ENCODE results near the gene UGT2B17.

DNA sequence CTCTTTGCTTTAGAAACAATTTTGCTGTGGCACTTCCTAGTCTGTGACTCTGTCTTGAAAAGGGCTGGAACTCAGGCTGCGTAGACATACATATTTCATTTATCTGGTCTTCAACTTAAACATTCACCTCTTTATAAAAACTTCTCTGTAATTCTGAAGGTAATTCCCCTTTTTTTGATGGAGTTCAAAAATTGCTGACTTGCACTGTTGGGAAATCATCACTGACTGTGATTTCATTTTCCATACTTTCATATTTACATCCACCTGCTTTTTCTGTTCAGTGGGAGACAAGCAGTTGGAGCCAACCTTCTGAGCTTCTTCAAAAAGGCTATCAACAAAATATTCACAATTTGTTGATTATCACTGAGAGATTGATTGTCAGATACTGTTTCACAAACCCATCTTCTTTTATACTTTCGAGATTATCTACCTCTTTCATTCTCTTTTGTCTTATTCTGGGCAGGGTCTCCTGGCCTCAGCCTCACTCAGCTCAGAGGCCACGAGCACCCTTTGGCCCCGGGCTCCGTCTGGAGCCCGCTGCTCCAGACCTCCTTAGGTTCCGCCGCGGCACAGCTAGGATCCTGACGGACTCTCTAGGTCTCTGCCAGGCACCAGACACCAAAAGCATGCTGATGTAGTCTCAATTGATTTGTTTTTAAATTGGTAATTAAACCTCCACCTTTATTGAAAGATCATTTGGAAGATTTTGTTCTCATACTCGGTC lies 39.7 kb upstream of the UGT2B17 start:
- TF ChIP-seq, protein P1, sequence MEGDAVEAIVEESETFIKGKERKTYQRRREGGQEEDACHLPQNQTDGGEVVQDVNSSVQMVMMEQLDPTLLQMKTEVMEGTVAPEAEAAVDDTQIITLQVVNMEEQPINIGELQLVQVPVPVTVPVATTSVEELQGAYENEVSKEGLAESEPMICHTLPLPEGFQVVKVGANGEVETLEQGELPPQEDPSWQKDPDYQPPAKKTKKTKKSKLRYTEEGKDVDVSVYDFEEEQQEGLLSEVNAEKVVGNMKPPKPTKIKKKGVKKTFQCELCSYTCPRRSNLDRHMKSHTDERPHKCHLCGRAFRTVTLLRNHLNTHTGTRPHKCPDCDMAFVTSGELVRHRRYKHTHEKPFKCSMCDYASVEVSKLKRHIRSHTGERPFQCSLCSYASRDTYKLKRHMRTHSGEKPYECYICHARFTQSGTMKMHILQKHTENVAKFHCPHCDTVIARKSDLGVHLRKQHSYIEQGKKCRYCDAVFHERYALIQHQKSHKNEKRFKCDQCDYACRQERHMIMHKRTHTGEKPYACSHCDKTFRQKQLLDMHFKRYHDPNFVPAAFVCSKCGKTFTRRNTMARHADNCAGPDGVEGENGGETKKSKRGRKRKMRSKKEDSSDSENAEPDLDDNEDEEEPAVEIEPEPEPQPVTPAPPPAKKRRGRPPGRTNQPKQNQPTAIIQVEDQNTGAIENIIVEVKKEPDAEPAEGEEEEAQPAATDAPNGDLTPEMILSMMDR (IDR thresholded peaks at IDR 0.05; ENCODE audit: low read depth, low read length, missing input control): no peak
- no peak for TF ChIP-seq HNF4G (IDR thresholded peaks at IDR 0.05)
- TF ChIP-seq, protein P2, sequence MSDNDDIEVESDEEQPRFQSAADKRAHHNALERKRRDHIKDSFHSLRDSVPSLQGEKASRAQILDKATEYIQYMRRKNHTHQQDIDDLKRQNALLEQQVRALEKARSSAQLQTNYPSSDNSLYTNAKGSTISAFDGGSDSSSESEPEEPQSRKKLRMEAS (IDR thresholded peaks at IDR 0.05): no peak
- TF ChIP-seq, protein P3, sequence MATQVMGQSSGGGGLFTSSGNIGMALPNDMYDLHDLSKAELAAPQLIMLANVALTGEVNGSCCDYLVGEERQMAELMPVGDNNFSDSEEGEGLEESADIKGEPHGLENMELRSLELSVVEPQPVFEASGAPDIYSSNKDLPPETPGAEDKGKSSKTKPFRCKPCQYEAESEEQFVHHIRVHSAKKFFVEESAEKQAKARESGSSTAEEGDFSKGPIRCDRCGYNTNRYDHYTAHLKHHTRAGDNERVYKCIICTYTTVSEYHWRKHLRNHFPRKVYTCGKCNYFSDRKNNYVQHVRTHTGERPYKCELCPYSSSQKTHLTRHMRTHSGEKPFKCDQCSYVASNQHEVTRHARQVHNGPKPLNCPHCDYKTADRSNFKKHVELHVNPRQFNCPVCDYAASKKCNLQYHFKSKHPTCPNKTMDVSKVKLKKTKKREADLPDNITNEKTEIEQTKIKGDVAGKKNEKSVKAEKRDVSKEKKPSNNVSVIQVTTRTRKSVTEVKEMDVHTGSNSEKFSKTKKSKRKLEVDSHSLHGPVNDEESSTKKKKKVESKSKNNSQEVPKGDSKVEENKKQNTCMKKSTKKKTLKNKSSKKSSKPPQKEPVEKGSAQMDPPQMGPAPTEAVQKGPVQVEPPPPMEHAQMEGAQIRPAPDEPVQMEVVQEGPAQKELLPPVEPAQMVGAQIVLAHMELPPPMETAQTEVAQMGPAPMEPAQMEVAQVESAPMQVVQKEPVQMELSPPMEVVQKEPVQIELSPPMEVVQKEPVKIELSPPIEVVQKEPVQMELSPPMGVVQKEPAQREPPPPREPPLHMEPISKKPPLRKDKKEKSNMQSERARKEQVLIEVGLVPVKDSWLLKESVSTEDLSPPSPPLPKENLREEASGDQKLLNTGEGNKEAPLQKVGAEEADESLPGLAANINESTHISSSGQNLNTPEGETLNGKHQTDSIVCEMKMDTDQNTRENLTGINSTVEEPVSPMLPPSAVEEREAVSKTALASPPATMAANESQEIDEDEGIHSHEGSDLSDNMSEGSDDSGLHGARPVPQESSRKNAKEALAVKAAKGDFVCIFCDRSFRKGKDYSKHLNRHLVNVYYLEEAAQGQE (IDR thresholded peaks at IDR 0.05): no peak
- TF ChIP-seq RXRA (IDR thresholded peaks at IDR 0.05): no peak
- no peak for TF ChIP-seq TAF1 (conservative IDR thresholded peaks at IDR 0.05)
- no peak for TF ChIP-seq FOXA1 (IDR thresholded peaks at IDR 0.05)
- TF ChIP-seq, protein P4, sequence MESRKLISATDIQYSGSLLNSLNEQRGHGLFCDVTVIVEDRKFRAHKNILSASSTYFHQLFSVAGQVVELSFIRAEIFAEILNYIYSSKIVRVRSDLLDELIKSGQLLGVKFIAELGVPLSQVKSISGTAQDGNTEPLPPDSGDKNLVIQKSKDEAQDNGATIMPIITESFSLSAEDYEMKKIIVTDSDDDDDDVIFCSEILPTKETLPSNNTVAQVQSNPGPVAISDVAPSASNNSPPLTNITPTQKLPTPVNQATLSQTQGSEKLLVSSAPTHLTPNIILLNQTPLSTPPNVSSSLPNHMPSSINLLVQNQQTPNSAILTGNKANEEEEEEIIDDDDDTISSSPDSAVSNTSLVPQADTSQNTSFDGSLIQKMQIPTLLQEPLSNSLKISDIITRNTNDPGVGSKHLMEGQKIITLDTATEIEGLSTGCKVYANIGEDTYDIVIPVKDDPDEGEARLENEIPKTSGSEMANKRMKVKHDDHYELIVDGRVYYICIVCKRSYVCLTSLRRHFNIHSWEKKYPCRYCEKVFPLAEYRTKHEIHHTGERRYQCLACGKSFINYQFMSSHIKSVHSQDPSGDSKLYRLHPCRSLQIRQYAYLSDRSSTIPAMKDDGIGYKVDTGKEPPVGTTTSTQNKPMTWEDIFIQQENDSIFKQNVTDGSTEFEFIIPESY (IDR thresholded peaks at IDR 0.05): no peak
- no peak for TF ChIP-seq RAD21 (IDR thresholded peaks at IDR 0.05)
- TF ChIP-seq JUND (IDR thresholded peaks at IDR 0.05): no peak
- TF ChIP-seq, protein P5, sequence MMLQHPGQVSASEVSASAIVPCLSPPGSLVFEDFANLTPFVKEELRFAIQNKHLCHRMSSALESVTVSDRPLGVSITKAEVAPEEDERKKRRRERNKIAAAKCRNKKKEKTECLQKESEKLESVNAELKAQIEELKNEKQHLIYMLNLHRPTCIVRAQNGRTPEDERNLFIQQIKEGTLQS (IDR thresholded peaks at IDR 0.05): no peak
- no peak for TF ChIP-seq SP1 (IDR thresholded peaks at IDR 0.05)
